ENCODE data around the gene RAB9B. TPM values are rescaled to one million over a fixed set of nuclear protein-coding genes. Genes with fewer than 3 reads are reported as not detected.

Gene RAB9B
- total RNA-seq, 1 experiment from 2014 or later, result 0.05 TPM

DNA sequence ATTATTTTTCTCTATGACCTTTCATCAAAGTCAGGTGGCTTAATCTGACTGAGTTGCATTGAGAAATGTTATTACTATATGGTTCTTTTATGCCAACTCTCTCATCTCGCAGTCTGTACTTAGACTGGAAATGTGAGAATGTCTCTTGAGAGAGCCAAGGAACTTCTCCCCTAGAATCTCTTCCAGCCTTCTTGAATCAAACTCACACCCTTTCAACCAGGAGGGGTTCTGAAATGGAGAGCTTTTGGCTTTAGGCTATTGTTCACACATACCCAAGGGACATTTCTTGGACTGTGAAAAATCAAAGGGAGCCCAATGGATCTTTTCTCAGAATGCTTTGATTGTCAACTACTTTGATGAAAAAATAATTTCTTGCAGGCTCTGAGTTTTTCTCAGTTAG, 50.4 kb downstream of the RAB9B start:
- ChIA-PET RAD21 (ENCODE audit: low non-redundant PET in 1 of 2, low total read pairs in 2 of 2, uncharacterized antibody in 2 of 2, unreplicated experiment in 2 of 2) (no interaction called here), POLR2A (no interaction called here), CTCF (no interaction called here)
- H4K20me1 ChIP-seq (ENCODE audit: insufficient read depth), result no peaks in the 10 kb centered on the region
- intact Hi-C loops (cut with micrococcal nuclease), result no loop called here
- no peak overlapping the region for H3K9ac ChIP-seq (ENCODE audit: low read length)
- H3K79me2 ChIP-seq (ENCODE audit: insufficient read depth, low read length), result no peaks in the 10 kb centered on the region
- no peak overlapping the region for H3K4me3 ChIP-seq (replicated peaks in 1 of 2; ENCODE audit: low read depth in 1 of 2, low read length in 2 of 2)
- no peaks in the 10 kb centered on the region for H3K9me2 ChIP-seq (ENCODE audit: insufficient read depth)
- no peaks in the 10 kb centered on the region for H3K4me1 ChIP-seq (ENCODE audit: control insufficient read depth in 1 of 2, insufficient read depth in 2 of 2, low read length in 2 of 2)
- no peak overlapping the region for H2AFZ ChIP-seq (ENCODE audit: low read depth, low read length, poor library complexity, severe bottlenecking)
- no peak overlapping the region for H3K4me2 ChIP-seq (ENCODE audit: low read length)
- no peaks in the 10 kb centered on the region for H3K9me3 ChIP-seq (ENCODE audit: control insufficient read depth in 1 of 2, insufficient read depth in 1 of 2, low read depth in 1 of 2, low read length in 2 of 2)
- no peak for DNase-seq (ENCODE audit: low read depth, low spot score)
- TF ChIP-seq SRF (IDR thresholded peaks at IDR 0.05; ENCODE audit: low read depth) (no peak), ELF1 (IDR thresholded peaks at IDR 0.05; ENCODE audit: borderline replicate concordance, low read depth) (no peak), CBX3 (IDR thresholded peaks at IDR 0.05; ENCODE audit: low read depth) (no peak), POLR2AphosphoS5 (IDR thresholded peaks at IDR 0.05; ENCODE audit: low read depth, low read length) (no peak), EGR1 (IDR thresholded peaks at IDR 0.05; ENCODE audit: low read depth) (no peak), SIN3A (IDR thresholded peaks at IDR 0.05; ENCODE audit: low read depth) (no peak), FOSL1 (IDR thresholded peaks at IDR 0.05; ENCODE audit: low read depth) (no peak), CEBPB (IDR thresholded peaks at IDR 0.05; ENCODE audit: low read depth) (no peak), RAD21 (IDR thresholded peaks at IDR 0.05; ENCODE audit: low read depth) (no peak), YY1 (IDR thresholded peaks at IDR 0.05; ENCODE audit: extremely low read depth, insufficient replicate concordance, low read depth, low read length) (no peak), SP1 (IDR thresholded peaks at IDR 0.05; ENCODE audit: low read depth) (no peak), POLR2A (IDR thresholded peaks at IDR 0.05; ENCODE audit: borderline replicate concordance, extremely low read depth, insufficient read depth, insufficient read length) (no peak), JUND (IDR thresholded peaks at IDR 0.05) (no peak), ZFX (IDR thresholded peaks at IDR 0.05) (no peak), ZNF274 (IDR thresholded peaks at IDR 0.05; ENCODE audit: low read depth, low read length) (no peak)
- TF ChIP-seq, protein P1, sequence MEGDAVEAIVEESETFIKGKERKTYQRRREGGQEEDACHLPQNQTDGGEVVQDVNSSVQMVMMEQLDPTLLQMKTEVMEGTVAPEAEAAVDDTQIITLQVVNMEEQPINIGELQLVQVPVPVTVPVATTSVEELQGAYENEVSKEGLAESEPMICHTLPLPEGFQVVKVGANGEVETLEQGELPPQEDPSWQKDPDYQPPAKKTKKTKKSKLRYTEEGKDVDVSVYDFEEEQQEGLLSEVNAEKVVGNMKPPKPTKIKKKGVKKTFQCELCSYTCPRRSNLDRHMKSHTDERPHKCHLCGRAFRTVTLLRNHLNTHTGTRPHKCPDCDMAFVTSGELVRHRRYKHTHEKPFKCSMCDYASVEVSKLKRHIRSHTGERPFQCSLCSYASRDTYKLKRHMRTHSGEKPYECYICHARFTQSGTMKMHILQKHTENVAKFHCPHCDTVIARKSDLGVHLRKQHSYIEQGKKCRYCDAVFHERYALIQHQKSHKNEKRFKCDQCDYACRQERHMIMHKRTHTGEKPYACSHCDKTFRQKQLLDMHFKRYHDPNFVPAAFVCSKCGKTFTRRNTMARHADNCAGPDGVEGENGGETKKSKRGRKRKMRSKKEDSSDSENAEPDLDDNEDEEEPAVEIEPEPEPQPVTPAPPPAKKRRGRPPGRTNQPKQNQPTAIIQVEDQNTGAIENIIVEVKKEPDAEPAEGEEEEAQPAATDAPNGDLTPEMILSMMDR (IDR thresholded peaks at IDR 0.05 in 2 of 3, conservative IDR thresholded peaks at IDR 0.05 in 1 of 3; ENCODE audit: borderline replicate concordance in 1 of 3, insufficient read depth in 1 of 3, low read depth in 2 of 3, low read length in 2 of 3), result no peak
- TF ChIP-seq, protein P2, sequence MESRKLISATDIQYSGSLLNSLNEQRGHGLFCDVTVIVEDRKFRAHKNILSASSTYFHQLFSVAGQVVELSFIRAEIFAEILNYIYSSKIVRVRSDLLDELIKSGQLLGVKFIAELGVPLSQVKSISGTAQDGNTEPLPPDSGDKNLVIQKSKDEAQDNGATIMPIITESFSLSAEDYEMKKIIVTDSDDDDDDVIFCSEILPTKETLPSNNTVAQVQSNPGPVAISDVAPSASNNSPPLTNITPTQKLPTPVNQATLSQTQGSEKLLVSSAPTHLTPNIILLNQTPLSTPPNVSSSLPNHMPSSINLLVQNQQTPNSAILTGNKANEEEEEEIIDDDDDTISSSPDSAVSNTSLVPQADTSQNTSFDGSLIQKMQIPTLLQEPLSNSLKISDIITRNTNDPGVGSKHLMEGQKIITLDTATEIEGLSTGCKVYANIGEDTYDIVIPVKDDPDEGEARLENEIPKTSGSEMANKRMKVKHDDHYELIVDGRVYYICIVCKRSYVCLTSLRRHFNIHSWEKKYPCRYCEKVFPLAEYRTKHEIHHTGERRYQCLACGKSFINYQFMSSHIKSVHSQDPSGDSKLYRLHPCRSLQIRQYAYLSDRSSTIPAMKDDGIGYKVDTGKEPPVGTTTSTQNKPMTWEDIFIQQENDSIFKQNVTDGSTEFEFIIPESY (IDR thresholded peaks at IDR 0.05; ENCODE audit: extremely low read depth, insufficient replicate concordance, low read length), result no peak
- TF ChIP-seq, protein P3, sequence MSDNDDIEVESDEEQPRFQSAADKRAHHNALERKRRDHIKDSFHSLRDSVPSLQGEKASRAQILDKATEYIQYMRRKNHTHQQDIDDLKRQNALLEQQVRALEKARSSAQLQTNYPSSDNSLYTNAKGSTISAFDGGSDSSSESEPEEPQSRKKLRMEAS (IDR thresholded peaks at IDR 0.05), result no peak
- TF ChIP-seq, protein P4, sequence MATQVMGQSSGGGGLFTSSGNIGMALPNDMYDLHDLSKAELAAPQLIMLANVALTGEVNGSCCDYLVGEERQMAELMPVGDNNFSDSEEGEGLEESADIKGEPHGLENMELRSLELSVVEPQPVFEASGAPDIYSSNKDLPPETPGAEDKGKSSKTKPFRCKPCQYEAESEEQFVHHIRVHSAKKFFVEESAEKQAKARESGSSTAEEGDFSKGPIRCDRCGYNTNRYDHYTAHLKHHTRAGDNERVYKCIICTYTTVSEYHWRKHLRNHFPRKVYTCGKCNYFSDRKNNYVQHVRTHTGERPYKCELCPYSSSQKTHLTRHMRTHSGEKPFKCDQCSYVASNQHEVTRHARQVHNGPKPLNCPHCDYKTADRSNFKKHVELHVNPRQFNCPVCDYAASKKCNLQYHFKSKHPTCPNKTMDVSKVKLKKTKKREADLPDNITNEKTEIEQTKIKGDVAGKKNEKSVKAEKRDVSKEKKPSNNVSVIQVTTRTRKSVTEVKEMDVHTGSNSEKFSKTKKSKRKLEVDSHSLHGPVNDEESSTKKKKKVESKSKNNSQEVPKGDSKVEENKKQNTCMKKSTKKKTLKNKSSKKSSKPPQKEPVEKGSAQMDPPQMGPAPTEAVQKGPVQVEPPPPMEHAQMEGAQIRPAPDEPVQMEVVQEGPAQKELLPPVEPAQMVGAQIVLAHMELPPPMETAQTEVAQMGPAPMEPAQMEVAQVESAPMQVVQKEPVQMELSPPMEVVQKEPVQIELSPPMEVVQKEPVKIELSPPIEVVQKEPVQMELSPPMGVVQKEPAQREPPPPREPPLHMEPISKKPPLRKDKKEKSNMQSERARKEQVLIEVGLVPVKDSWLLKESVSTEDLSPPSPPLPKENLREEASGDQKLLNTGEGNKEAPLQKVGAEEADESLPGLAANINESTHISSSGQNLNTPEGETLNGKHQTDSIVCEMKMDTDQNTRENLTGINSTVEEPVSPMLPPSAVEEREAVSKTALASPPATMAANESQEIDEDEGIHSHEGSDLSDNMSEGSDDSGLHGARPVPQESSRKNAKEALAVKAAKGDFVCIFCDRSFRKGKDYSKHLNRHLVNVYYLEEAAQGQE (IDR thresholded peaks at IDR 0.05; ENCODE audit: low read depth), result no peak
- H3K36me3 ChIP-seq (ENCODE audit: control insufficient read depth in 1 of 2, insufficient read depth in 2 of 2, low read length in 2 of 2), result no peaks in the 10 kb centered on the region
- ATAC-seq, result no peak
- no peak overlapping the region for H3K27ac ChIP-seq (ENCODE audit: low read depth, low read length)
- peaks cover 7% of the 10 kb centered on the region; the same call in 1 of the 2 replicates for H3K27me3 ChIP-seq (ENCODE audit: insufficient read depth, low read length)
- no TSS peak for BruUV-seq (replicated peaks)

All from HCT116 (cell line).